ENCODE data around the gene CADPS2. TPM values are rescaled to one million over a fixed set of nuclear protein-coding genes. Genes with fewer than 3 reads are reported as not detected.

CADPS2 gene
- total RNA-seq, 2 donors from 2014 or later: not detected

GRCh38 chr7:122770686-122771335 is 115.4 kb downstream of the CADPS2 start:
- DNase-seq (ENCODE audit: low spot score) (no peak), ATAC-seq (no peak)
- peaks cover 15% of the 10 kb centered on the region for H3K9me3 Mint-ChIP-seq
- H3K27ac Mint-ChIP-seq: no peak overlapping the region
- no peaks in the 10 kb centered on the region for H3K27me3 Mint-ChIP-seq
- H3K4me1 Mint-ChIP-seq (ENCODE audit: low read depth in 2 of 2): no peaks in the 10 kb centered on the region
- H3K4me3 Mint-ChIP-seq: no peak overlapping the region
- no peaks in the 10 kb centered on the region for H3K36me3 Mint-ChIP-seq

GRCh38 chr7:122768827-122769226 is 117.4 kb downstream of the CADPS2 start:
- DNase-seq (ENCODE audit: low spot score): no peak
- Mint-ChIP-seq H3K36me3 (no peaks in the 10 kb centered on the region), H3K4me1 (ENCODE audit: low read depth in 2 of 2) (no peaks in the 10 kb centered on the region), H3K27ac (no peak overlapping the region), H3K27me3 (no peaks in the 10 kb centered on the region), H3K4me3 (no peak overlapping the region), H3K9me3 (peaks cover 21% of the 10 kb centered on the region)
- no peak for ATAC-seq

- H3K9me3 Mint-ChIP-seq: peaks cover 26% of the 10 kb centered on the region
- ATAC-seq (no peak), DNase-seq (ENCODE audit: low spot score) (no peak)
- H3K4me3 Mint-ChIP-seq: no peak overlapping the region
- no peaks in the 10 kb centered on the region for H3K27me3 Mint-ChIP-seq
- no peaks in the 10 kb centered on the region for H3K4me1 Mint-ChIP-seq (ENCODE audit: low read depth in 2 of 2)
- H3K36me3 Mint-ChIP-seq: no peaks in the 10 kb centered on the region
- H3K27ac Mint-ChIP-seq: no peak overlapping the region
Measured at GRCh38 chr7:122767339-122767738, 118.9 kb downstream of the CADPS2 start.

- no peaks in the 10 kb centered on the region for H3K4me1 Mint-ChIP-seq (ENCODE audit: low read depth in 2 of 2)
- ATAC-seq (no peak), DNase-seq (ENCODE audit: low spot score) (no peak)
- H3K27ac Mint-ChIP-seq: no peak overlapping the region
- H3K4me3 Mint-ChIP-seq: no peak overlapping the region
- H3K9me3 Mint-ChIP-seq: peaks cover 26% of the 10 kb centered on the region
- H3K36me3 Mint-ChIP-seq: no peaks in the 10 kb centered on the region
- no peaks in the 10 kb centered on the region for H3K27me3 Mint-ChIP-seq
Measured at GRCh38 chr7:122766593-122766992, 119.7 kb downstream of the CADPS2 start.

DNA sequence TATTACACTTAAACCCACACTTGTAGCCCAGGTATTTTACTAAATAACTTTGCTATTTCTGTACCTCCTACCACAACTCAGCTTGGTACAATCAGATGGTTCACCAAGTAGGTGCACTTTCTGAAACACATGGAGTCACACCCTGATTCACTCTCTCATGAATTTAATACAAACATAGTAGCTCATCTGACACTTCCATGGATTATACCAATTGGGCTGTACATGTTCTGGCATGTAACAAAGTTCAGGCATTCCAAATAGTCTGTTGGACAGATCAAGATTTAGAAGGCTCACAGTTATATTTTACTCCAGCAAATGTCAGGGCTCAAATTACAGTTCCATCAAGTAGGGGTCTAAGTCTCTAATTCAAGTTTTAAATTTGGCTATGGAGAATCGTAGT is 121.4 kb downstream of the CADPS2 start:
- DNase-seq (ENCODE audit: low spot score): no peak
- no peak for ATAC-seq
- H3K27ac Mint-ChIP-seq: no peak overlapping the region
- H3K9me3 Mint-ChIP-seq: peaks cover 25% of the 10 kb centered on the region
- no peaks in the 10 kb centered on the region for H3K4me1 Mint-ChIP-seq (ENCODE audit: low read depth in 2 of 2)
- H3K4me3 Mint-ChIP-seq: no peak overlapping the region
- no peaks in the 10 kb centered on the region for H3K27me3 Mint-ChIP-seq
- no peaks in the 10 kb centered on the region for H3K36me3 Mint-ChIP-seq

- H3K27me3 Mint-ChIP-seq: no peaks in the 10 kb centered on the region
- H3K4me3 Mint-ChIP-seq: no peak overlapping the region
- DNase-seq (ENCODE audit: low spot score) (no peak), ATAC-seq (no peak)
- H3K36me3 Mint-ChIP-seq: no peaks in the 10 kb centered on the region
- no peaks in the 10 kb centered on the region for H3K4me1 Mint-ChIP-seq (ENCODE audit: low read depth in 2 of 2)
- no peak overlapping the region for H3K27ac Mint-ChIP-seq
- peaks cover 22% of the 10 kb centered on the region for H3K9me3 Mint-ChIP-seq
Measured at GRCh38 chr7:122764020-122764419, 122.2 kb downstream of the CADPS2 start.

DNA sequence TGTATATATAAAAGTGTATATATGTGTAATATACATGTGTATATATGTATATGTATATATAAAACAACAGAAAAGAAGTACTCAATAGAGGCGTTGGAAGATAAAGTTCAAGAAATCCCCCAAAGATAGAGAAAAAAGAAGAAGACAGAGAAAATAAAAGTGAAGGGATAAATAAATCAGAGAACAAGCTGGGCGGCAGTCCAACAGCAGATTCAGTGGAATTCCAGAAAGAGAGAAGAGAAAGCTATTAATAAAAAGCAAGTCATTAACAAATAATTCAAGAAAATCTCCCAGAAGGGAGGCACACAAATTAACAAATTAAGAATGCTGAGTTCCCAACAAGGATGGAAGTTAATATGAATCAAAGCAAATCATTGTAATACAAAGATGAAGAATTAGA is 124.2 kb downstream of the CADPS2 start:
- peaks cover 18% of the 10 kb centered on the region for H3K9me3 Mint-ChIP-seq
- no peak overlapping the region for H3K27ac Mint-ChIP-seq
- no peaks in the 10 kb centered on the region for H3K36me3 Mint-ChIP-seq
- DNase-seq (ENCODE audit: low spot score) (no peak), ATAC-seq (no peak)
- H3K4me1 Mint-ChIP-seq (ENCODE audit: low read depth in 2 of 2): no peaks in the 10 kb centered on the region
- H3K27me3 Mint-ChIP-seq: no peaks in the 10 kb centered on the region
- H3K4me3 Mint-ChIP-seq: no peak overlapping the region

GRCh38 chr7:122758501-122758900 is 127.8 kb downstream of the CADPS2 start:
- Mint-ChIP-seq H3K27ac (no peak overlapping the region), H3K27me3 (no peaks in the 10 kb centered on the region), H3K4me1 (ENCODE audit: low read depth in 2 of 2) (no peaks in the 10 kb centered on the region), H3K36me3 (no peaks in the 10 kb centered on the region), H3K4me3 (no peak overlapping the region), H3K9me3 (peaks cover 8% of the 10 kb centered on the region)
- DNase-seq (ENCODE audit: low spot score): no peak
- ATAC-seq: no peak

DNA sequence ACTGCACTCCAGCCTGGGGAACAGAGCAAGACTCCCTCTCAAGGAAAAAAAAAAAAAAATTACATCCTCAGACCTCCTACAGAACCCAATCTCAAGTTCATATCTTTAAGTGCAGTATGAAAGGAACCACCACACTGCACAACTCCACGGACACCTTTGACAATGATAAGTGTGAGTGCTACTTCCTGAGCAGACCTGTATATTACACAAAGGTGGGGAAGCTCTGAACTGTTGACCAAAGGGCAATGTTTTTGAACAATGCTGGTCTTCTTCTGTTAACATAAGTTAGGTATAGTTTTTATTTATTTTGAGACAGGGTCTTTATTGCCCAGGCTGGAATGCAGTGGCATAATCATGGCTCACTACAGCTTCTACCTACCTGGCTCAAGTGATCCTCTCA is 129.4 kb downstream of the CADPS2 start:
- Mint-ChIP-seq H3K4me1 (ENCODE audit: low read depth in 2 of 2) (no peaks in the 10 kb centered on the region), H3K36me3 (no peaks in the 10 kb centered on the region), H3K4me3 (no peak overlapping the region), H3K27ac (no peak overlapping the region), H3K27me3 (no peaks in the 10 kb centered on the region), H3K9me3 (peaks cover 3% of the 10 kb centered on the region)
- ATAC-seq (no peak), DNase-seq (ENCODE audit: low spot score) (no peak)

DNA sequence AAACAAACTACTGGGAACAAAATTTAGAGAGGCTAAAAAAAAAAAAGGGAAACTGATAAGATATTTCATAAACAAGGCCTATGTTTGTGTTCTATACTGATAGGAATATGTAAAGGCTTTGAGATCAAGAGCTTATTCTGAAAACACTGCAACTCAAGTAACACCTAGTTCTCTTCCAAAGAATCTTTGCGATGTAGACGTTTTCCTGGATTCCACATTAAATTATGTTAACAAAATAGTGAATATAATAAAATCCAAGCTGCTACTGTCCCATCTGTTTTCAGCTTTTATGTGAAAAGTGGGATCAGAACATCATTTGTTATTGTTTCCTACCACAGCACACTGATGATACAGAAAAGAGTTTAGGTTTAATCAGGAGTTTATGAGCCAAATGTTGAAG is 130.6 kb downstream of the CADPS2 start:
- no peak overlapping the region for H3K27ac Mint-ChIP-seq
- no peaks in the 10 kb centered on the region for H3K4me1 Mint-ChIP-seq (ENCODE audit: low read depth in 2 of 2)
- peaks cover 2% of the 10 kb centered on the region for H3K9me3 Mint-ChIP-seq
- no peak overlapping the region for H3K4me3 Mint-ChIP-seq
- DNase-seq (ENCODE audit: low spot score): no peak
- H3K36me3 Mint-ChIP-seq: no peaks in the 10 kb centered on the region
- no peaks in the 10 kb centered on the region for H3K27me3 Mint-ChIP-seq
- no peak for ATAC-seq

DNA sequence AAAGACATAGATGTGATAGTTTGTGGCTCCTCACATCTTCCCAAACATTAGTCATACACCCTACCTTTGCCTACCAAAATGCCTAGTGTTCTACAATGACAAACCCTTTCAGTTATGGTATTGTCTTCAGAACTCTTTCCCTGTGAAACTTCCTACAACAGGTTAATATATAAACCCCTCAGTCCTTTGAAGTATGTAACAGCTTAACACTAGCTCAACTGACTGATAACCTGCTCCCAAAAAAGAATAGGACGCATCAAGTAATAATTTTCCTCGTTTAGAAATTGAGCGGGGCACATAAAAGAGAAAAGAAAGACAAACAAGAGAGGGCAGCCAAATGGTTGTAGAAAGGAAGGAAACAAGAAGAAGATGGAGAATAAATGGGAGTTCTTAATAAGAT is 133.7 kb downstream of the CADPS2 start:
- Mint-ChIP-seq H3K27ac (no peak overlapping the region), H3K27me3 (no peaks in the 10 kb centered on the region), H3K4me3 (no peak overlapping the region), H3K36me3 (no peaks in the 10 kb centered on the region), H3K9me3 (peaks cover 7% of the 10 kb centered on the region), H3K4me1 (ENCODE audit: low read depth in 2 of 2) (no peaks in the 10 kb centered on the region)
- DNase-seq (ENCODE audit: low spot score) (no peak), ATAC-seq (no peak)

- peaks cover 14% of the 10 kb centered on the region for H3K9me3 Mint-ChIP-seq
- no peak for ATAC-seq
- H3K27me3 Mint-ChIP-seq: no peaks in the 10 kb centered on the region
- H3K4me3 Mint-ChIP-seq: no peak overlapping the region
- DNase-seq (ENCODE audit: low spot score): no peak
- no peak overlapping the region for H3K27ac Mint-ChIP-seq
- H3K36me3 Mint-ChIP-seq: no peaks in the 10 kb centered on the region
- no peaks in the 10 kb centered on the region for H3K4me1 Mint-ChIP-seq (ENCODE audit: low read depth in 2 of 2)
Measured at GRCh38 chr7:122750389-122750788, 135.9 kb downstream of the CADPS2 start.

DNA sequence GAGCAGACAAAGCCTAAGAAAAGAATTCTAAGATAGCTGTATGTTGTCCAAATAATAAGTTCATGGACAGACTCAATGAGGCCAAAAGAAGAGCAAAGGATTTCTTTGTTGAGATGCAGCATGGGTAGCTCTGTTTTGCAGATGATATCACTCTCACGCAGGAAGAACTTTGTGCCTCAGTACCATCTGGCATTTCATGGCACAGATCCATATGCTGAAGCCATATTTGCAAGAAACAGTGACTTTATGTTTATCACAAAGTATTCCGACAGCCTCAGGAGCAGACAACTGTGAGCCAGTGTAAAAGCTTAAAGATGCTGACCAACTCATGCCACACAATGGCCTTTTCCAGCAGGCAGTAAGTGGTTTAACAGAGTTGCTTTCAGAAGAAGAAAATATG is 138.1 kb downstream of the CADPS2 start:
- DNase-seq (ENCODE audit: low spot score) (no peak), ATAC-seq (no peak)
- Mint-ChIP-seq H3K9me3 (peaks cover 17% of the 10 kb centered on the region), H3K36me3 (no peaks in the 10 kb centered on the region), H3K27ac (no peak overlapping the region), H3K4me3 (no peak overlapping the region), H3K4me1 (ENCODE audit: low read depth in 2 of 2) (no peaks in the 10 kb centered on the region), H3K27me3 (no peaks in the 10 kb centered on the region)

DNA sequence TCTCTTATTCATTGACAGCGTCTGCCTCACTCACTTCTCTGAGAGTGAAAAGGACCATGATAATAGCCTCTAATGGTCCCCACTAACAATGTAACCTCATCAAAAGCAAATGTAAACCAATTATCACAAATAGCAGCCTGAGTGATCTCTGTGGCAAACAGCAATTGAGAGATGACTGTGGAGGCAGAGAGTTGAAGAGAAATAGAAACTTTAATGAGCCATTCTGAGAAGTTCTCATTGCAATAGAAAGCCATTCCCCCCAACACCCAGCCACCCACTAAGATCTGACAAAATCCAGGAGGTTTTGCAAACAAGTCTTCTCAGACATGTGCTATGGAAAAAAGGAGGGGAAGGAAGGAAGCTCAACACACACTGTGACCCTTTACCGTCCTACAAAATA is 139.3 kb downstream of the CADPS2 start:
- Mint-ChIP-seq H3K4me3 (no peak overlapping the region), H3K9me3 (peaks cover 14% of the 10 kb centered on the region), H3K27ac (no peak overlapping the region), H3K36me3 (no peaks in the 10 kb centered on the region), H3K27me3 (no peaks in the 10 kb centered on the region), H3K4me1 (ENCODE audit: low read depth in 2 of 2) (no peaks in the 10 kb centered on the region)
- DNase-seq (ENCODE audit: low spot score) (no peak), ATAC-seq (no peak)

- no peaks in the 10 kb centered on the region for H3K36me3 Mint-ChIP-seq
- no peaks in the 10 kb centered on the region for H3K4me1 Mint-ChIP-seq (ENCODE audit: low read depth in 2 of 2)
- DNase-seq (ENCODE audit: low spot score) (no peak), ATAC-seq (no peak)
- no peak overlapping the region for H3K27ac Mint-ChIP-seq
- H3K9me3 Mint-ChIP-seq: peaks cover 17% of the 10 kb centered on the region
- H3K4me3 Mint-ChIP-seq: no peak overlapping the region
- H3K27me3 Mint-ChIP-seq: no peaks in the 10 kb centered on the region
Measured at GRCh38 chr7:122743211-122743610, 143.0 kb downstream of the CADPS2 start.
